ENCODE results near the gene AK3. TPM values are rescaled to one million over a fixed set of nuclear protein-coding genes. Genes with fewer than 3 reads are reported as not detected.

The AK3 gene
- total and polyA plus RNA-seq, 9 of the 15 experiments (the other 6 are each of a cell fraction or from before 2014, with no cell fraction given), result 12.2 to 78.6 (median 41.8) TPM

DNA sequence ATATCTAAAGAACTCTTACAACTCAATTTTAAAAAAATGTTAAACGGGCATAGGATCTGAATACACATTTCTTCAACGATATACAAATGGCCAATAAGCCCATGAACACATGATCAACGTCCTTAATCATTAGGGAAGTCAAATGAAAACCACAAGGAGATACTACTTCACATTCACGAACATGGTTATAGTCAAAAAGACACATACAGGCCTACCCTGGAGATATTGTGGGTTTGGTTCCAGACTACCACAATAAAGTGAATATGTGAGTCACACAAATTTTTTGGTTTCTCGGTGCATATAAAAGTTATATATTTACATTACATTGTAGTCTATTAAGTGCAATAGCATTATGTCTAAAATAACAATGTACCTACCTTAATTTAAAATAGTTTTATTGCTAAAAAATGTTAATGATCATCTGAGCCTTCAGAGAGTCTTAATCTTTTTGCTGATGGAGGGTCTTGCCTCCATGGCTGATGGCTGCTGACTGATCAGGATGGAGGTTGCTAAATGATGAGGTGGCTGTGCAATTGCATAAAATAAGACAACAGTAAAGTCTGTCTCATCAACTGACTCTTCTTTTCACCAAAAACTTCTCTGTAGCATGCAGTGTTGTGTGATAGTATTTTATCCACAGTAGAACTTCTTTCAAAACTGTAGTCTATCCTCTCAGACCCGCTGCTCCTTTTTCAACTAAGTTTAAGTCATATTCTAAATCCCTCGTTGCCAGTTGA lies 15.1 kb downstream of the AK3 start:
- no peak overlapping the region for H3K4me3 ChIP-seq
- CTCF ChIA-PET (ENCODE audit: low intra/inter-chr PET ratio), result no interaction called here
- in situ Hi-C loops (cut with MboI), result loop anchor here (25.0 kb wide), 1 partner anchor 711 kb away; the partner anchor contains the start of gene PLGRKT

More for the DNA sequence above, 15.1 kb downstream of the AK3 start:
- Histone ChIP-seq H3K27ac (ENCODE audit: extremely low read depth, low read depth, low read length) (no peak overlapping the region), H4K20me1 (replicated peaks; ENCODE audit: control insufficient read depth, insufficient read depth, low read length) (no peaks in the 10 kb centered on the region), H3K79me2 (ENCODE audit: control insufficient read depth, insufficient read depth, low read length) (peaks cover 36% of the 10 kb centered on the region), H3K4me2 (ENCODE audit: insufficient read depth, low read length) (no peak overlapping the region), H2AFZ (ENCODE audit: low read depth, low read length) (no peak overlapping the region), H3K9ac (ENCODE audit: insufficient read depth in 1 of 2, low read depth in 2 of 2, low read length in 2 of 2) (no peak overlapping the region), H3K27me3 (ENCODE audit: control insufficient read depth in 2 of 2, insufficient read depth in 2 of 2, low read length in 2 of 2) (no peaks in the 10 kb centered on the region), H3K4me1 (replicated peaks in 1 of 2; ENCODE audit: control insufficient read depth in 2 of 2, insufficient read depth in 2 of 2, low read length in 2 of 2) (no peaks in the 10 kb centered on the region), H3K9me3 (replicated peaks; ENCODE audit: control insufficient read depth, insufficient read depth, low read depth, low read length) (no peaks in the 10 kb centered on the region), H3K36me3 (ENCODE audit: control insufficient read depth, insufficient read depth, low read length) (peaks cover 34% of the 10 kb centered on the region), H3K9me1 (ENCODE audit: control insufficient read depth, insufficient read depth, low read length) (no peaks in the 10 kb centered on the region)
- TF ChIP-seq TAF7 (tag; IDR thresholded peaks at IDR 0.05) (no peak), ZBTB1 (CRISPR knock-in tag; IDR thresholded peaks at IDR 0.05; ENCODE audit: borderline replicate concordance, low read depth) (no peak), SPI1 (IDR thresholded peaks at IDR 0.05; ENCODE audit: borderline replicate concordance, low read depth, low read length) (no peak), STAT5A (IDR thresholded peaks at IDR 0.05; ENCODE audit: borderline replicate concordance, low read length) (no peak), SRF (CRISPR knock-in tag; IDR thresholded peaks at IDR 0.05) (no peak), NFIX (CRISPR knock-in tag; IDR thresholded peaks at IDR 0.05; ENCODE audit: low read depth) (no peak), HIVEP1 (CRISPR knock-in tag; IDR thresholded peaks at IDR 0.05) (no peak), ZKSCAN3 (CRISPR knock-in tag; IDR thresholded peaks at IDR 0.05) (no peak), CEBPZ (IDR thresholded peaks at IDR 0.05; ENCODE audit: borderline replicate concordance, low read depth, low read length) (no peak), PHF20 (IDR thresholded peaks at IDR 0.05; ENCODE audit: partially characterized antibody) (no peak), MYC (IDR thresholded peaks at IDR 0.05; ENCODE audit: low read depth, low read length) (no peak), MYC (CRISPR knock-in tag; IDR thresholded peaks at IDR 0.05; ENCODE audit: borderline replicate concordance, low read depth) (no peak)
- POLR2A ChIA-PET, result no interaction called here
- intact Hi-C loops (cut with micrococcal nuclease), result no loop called here
- WGBS (ENCODE audit: insufficient coverage, low coverage, missing lambda C conversion rate), result 85% methylated on average over 7 of the region's 7 CpGs
- ATAC-seq (no peak), DNase-seq (ENCODE audit: extremely low read depth in 1 of 4, low spot score in 3 of 4) (no peak), FAIRE-seq (no peak)
- no TSS peak for BruUV-seq (replicated peaks)

Measured in K562 (cell line).